IPS DF 4.7 (cell line): ENCODE results near the gene PIGN.

Source experiments
- DNase-seq: peaks from one replicate; pipeline ENCODE4 v3.0.0-alpha.2; 2013; ENCODE audit warnings: low spot score; ENCODE audit errors: extremely low read depth

The PIGN gene

GRCh38 chr18:62109676-62110075 lies 77.2 kb downstream of the PIGN start:
- no peak for DNase-seq

GRCh38 chr18:62107881-62108280 lies 79.0 kb downstream of the PIGN start:
- DNase-seq = no peak

GRCh38 chr18:62106271-62106670 lies 80.6 kb downstream of the PIGN start:
- DNase-seq = no peak

- DNase-seq = no peak
These were observed 81.5 kb downstream of the PIGN start for GRCh38 chr18:62105376-62105775.

GRCh38 chr18:62102221-62102620 lies 84.6 kb downstream of the PIGN start:
- DNase-seq = no peak

GRCh38 chr18:62101321-62101721 lies 85.5 kb downstream of the PIGN start:
- no peak for DNase-seq

- no peak for DNase-seq
These were observed 87.9 kb downstream of the PIGN start for GRCh38 chr18:62098960-62099359.

- no peak for DNase-seq
These were observed 89.2 kb downstream of the PIGN start for GRCh38 chr18:62097698-62098097.

- no peak for DNase-seq
These were observed 95.3 kb downstream of the PIGN start for GRCh38 chr18:62091487-62092120.

GRCh38 chr18:62089174-62089573 lies 97.7 kb downstream of the PIGN start:
- DNase-seq = no peak

GRCh38 chr18:62088156-62088555 lies 98.7 kb downstream of the PIGN start:
- no peak for DNase-seq

GRCh38 chr18:62085756-62086155 lies 101.1 kb downstream of the PIGN start:
- no peak for DNase-seq

GRCh38 chr18:62081761-62082294 lies 105.0 kb downstream of the PIGN start:
- DNase-seq = no peak

- DNase-seq = no peak
These were observed 105.6 kb downstream of the PIGN start for GRCh38 chr18:62081248-62081647.

- no peak for DNase-seq
These were observed 106.5 kb downstream of the PIGN start for GRCh38 chr18:62080172-62080900.

- DNase-seq = no peak
These were observed 113.2 kb downstream of the PIGN start for GRCh38 chr18:62073461-62074281.

GRCh38 chr18:62072370-62072769 lies 114.5 kb downstream of the PIGN start:
- no peak for DNase-seq

- DNase-seq = no peak
These were observed 115.8 kb downstream of the PIGN start for GRCh38 chr18:62071071-62071470.

- no peak for DNase-seq
These were observed 116.6 kb downstream of the PIGN start for GRCh38 chr18:62070302-62070701.

GRCh38 chr18:62069556-62069955 lies 117.3 kb downstream of the PIGN start:
- no peak for DNase-seq

- DNase-seq = no peak
These were observed 120.6 kb downstream of the PIGN start for GRCh38 chr18:62066102-62066818.
